ENCODE measurements around the gene MAPRE2. TPM values are rescaled to one million over a fixed set of nuclear protein-coding genes. Genes with fewer than 3 reads are reported as not detected.
"Not testable (repeated sequence)": the region's sequence is repeated elsewhere in the genome, so short reads cannot be mapped to it uniquely, and the experiment has no call there.

Gene MAPRE2
- total and polyA plus RNA-seq, 2 experiments from 2014 or later: 11.2 to 16.1 TPM

- 30 to 31% methylated on average over 4 of the region's 4 CpGs for WGBS, 2 experiments (ENCODE audit: low coverage in 1 of 2, low lambda C conversion rate in 2 of 2, missing lambda C conversion rate in 2 of 2)
- in situ Hi-C loops (cut with MboI): loop anchor here (10.0 kb wide), 1 partner anchor 130 kb away; no protein-coding TSS in a partner anchor
- H3K9ac ChIP-seq: no peak overlapping the region
Measured at GRCh38 chr18:35144698-35145097, 103.5 kb downstream of the MAPRE2 start.

GRCh38 chr18:35150195-35150594, 109.0 kb downstream of the MAPRE2 start:
- H3K4me1 ChIP-seq (ENCODE audit: insufficient read depth); DNase-seq; H3K36me3 ChIP-seq (ENCODE audit: low read depth); H3K9ac ChIP-seq; in situ Hi-C loops (cut with MboI); H3K9me2 ChIP-seq (ENCODE audit: insufficient read depth); H3K27me3 ChIP-seq (replicated peaks; ENCODE audit: insufficient read depth); H3K27ac ChIP-seq; H3K79me2 ChIP-seq (ENCODE audit: insufficient read depth); H3F3A ChIP-seq (ENCODE audit: insufficient read depth); H4K20me1 ChIP-seq (ENCODE audit: insufficient read depth); H3K4me2 ChIP-seq (ENCODE audit: unreplicated experiment); H3K9me3 ChIP-seq (ENCODE audit: low read depth); H2AFZ ChIP-seq; H3K4me3 ChIP-seq: not testable (repeated sequence)
- 92 to 96% methylated on average over 3 of the region's 3 CpGs for WGBS, 2 experiments (ENCODE audit: low coverage in 1 of 2, low lambda C conversion rate in 2 of 2, missing lambda C conversion rate in 2 of 2)

More at GRCh38 chr18:35144698-35145097, 103.5 kb downstream of the MAPRE2 start:
- TF ChIP-seq EZH2 (IDR thresholded peaks at IDR 0.05; ENCODE audit: insufficient read depth, poor library complexity, severe bottlenecking) (no peak), EZH2phosphoT487 (IDR thresholded peaks at IDR 0.05; ENCODE audit: insufficient read depth, low read depth) (no peak)
- DNase-seq: no peak
- Histone ChIP-seq H3F3A (ENCODE audit: insufficient read depth) (no peaks in the 10 kb centered on the region), H3K4me1 (ENCODE audit: insufficient read depth) (no peaks in the 10 kb centered on the region), H3K9me3 (ENCODE audit: low read depth) (no peaks in the 10 kb centered on the region), H4K20me1 (ENCODE audit: insufficient read depth) (no peaks in the 10 kb centered on the region; the same call in 1 of the 2 replicates), H3K36me3 (ENCODE audit: low read depth) (no peaks in the 10 kb centered on the region), H3K27ac (no peak overlapping the region), H3K9me2 (ENCODE audit: insufficient read depth) (no peaks in the 10 kb centered on the region), H3K79me2 (ENCODE audit: insufficient read depth) (no peaks in the 10 kb centered on the region), H3K4me2 (ENCODE audit: unreplicated experiment) (no peak overlapping the region), H3K4me3 (no peak overlapping the region), H3K27me3 (replicated peaks; ENCODE audit: insufficient read depth) (no peaks in the 10 kb centered on the region), H2AFZ (no peak overlapping the region)

GRCh38 chr18:35153609-35154272, 112.5 kb downstream of the MAPRE2 start:
- no peak overlapping the region for H3K27ac ChIP-seq
- no peaks in the 10 kb centered on the region for H3K4me1 ChIP-seq (ENCODE audit: insufficient read depth)
- in situ Hi-C loops (cut with MboI): no loop called here
- H3K4me3 ChIP-seq: no peak overlapping the region
- no peaks in the 10 kb centered on the region for H3K36me3 ChIP-seq (ENCODE audit: low read depth)
- H3F3A ChIP-seq (ENCODE audit: insufficient read depth): no peaks in the 10 kb centered on the region
- H3K9me3 ChIP-seq (ENCODE audit: low read depth): no peaks in the 10 kb centered on the region
- H2AFZ ChIP-seq: no peak overlapping the region
- H3K9ac ChIP-seq: no peak overlapping the region
- no peaks in the 10 kb centered on the region for H3K9me2 ChIP-seq (ENCODE audit: insufficient read depth)
- no peak overlapping the region for H3K4me2 ChIP-seq (ENCODE audit: unreplicated experiment)
- WGBS, 2 experiments (ENCODE audit: low coverage in 1 of 2, low lambda C conversion rate in 2 of 2, missing lambda C conversion rate in 2 of 2): 90 to 92% methylated on average over 12 of the region's 12 CpGs
- DNase-seq: no peak
- TF ChIP-seq EZH2 (IDR thresholded peaks at IDR 0.05; ENCODE audit: insufficient read depth, poor library complexity, severe bottlenecking) (no peak), EZH2phosphoT487 (IDR thresholded peaks at IDR 0.05; ENCODE audit: insufficient read depth, low read depth) (no peak)
- H3K79me2 ChIP-seq (ENCODE audit: insufficient read depth): no peaks in the 10 kb centered on the region
- no peaks in the 10 kb centered on the region for H3K27me3 ChIP-seq (replicated peaks; ENCODE audit: insufficient read depth)
- H4K20me1 ChIP-seq (ENCODE audit: insufficient read depth): no peaks in the 10 kb centered on the region

GRCh38 chr18:35155398-35156117, 114.3 kb downstream of the MAPRE2 start:
- Histone ChIP-seq H3K36me3 (ENCODE audit: low read depth) (no peaks in the 10 kb centered on the region), H3K27me3 (replicated peaks; ENCODE audit: insufficient read depth) (no peaks in the 10 kb centered on the region), H3K27ac (no peak overlapping the region), H4K20me1 (ENCODE audit: insufficient read depth) (no peaks in the 10 kb centered on the region), H3K9me3 (ENCODE audit: low read depth) (no peaks in the 10 kb centered on the region), H3K9ac (no peak overlapping the region), H3K4me3 (no peak overlapping the region), H3K79me2 (ENCODE audit: insufficient read depth) (no peaks in the 10 kb centered on the region), H3K9me2 (ENCODE audit: insufficient read depth) (no peaks in the 10 kb centered on the region), H2AFZ (no peak overlapping the region), H3K4me2 (ENCODE audit: unreplicated experiment) (no peak overlapping the region), H3K4me1 (ENCODE audit: insufficient read depth) (no peaks in the 10 kb centered on the region), H3F3A (ENCODE audit: insufficient read depth) (no peaks in the 10 kb centered on the region)
- in situ Hi-C loops (cut with MboI): no loop called here
- WGBS, 2 experiments (ENCODE audit: low coverage in 1 of 2, low lambda C conversion rate in 2 of 2, missing lambda C conversion rate in 2 of 2): 13 to 15% methylated on average over 8 of the region's 8 CpGs
- DNase-seq: peak; percentile 24
- TF ChIP-seq EZH2phosphoT487 (IDR thresholded peaks at IDR 0.05; ENCODE audit: insufficient read depth, low read depth) (no peak), EZH2 (IDR thresholded peaks at IDR 0.05; ENCODE audit: insufficient read depth, poor library complexity, severe bottlenecking) (no peak)
